ENCODE results near the gene RBPMS2.

DNA sequence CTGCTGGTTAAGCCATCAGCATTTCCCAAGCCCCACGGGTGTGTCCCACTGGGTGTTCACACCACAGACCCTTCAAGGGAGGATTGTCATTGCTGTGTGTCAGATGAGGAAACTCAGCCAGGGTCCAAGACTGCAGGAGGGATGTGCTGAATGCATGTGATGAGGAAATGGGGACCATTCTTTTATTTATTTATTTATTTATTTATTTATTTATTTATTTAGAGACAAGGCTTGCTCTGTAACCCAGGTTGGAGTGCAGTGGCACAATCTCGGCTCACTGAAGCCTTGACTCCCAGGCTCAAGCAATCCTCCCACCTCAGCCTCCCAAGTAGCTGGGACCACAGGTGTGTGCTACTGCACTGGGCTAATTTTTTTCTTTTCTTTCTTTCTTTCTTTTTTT, 29.2 kb upstream of the RBPMS2 start:
- TF ChIP-seq EP300 (IDR thresholded peaks at IDR 0.05; ENCODE audit: borderline replicate concordance in 1 of 2, low read depth in 1 of 2, low read length in 1 of 2) (no peak), FOXM1 (IDR thresholded peaks at IDR 0.05; ENCODE audit: low read depth) (no peak), TAF1 (IDR thresholded peaks at IDR 0.05; ENCODE audit: borderline replicate concordance, low read depth, low read length) (no peak), GABPA (IDR thresholded peaks at IDR 0.05; ENCODE audit: low read depth) (no peak), POLR2AphosphoS5 (IDR thresholded peaks at IDR 0.05; ENCODE audit: low read depth, low read length) (no peak), CHD2 (IDR thresholded peaks at IDR 0.05; ENCODE audit: low read length, partially characterized antibody) (no peak)
- TF ChIP-seq, protein P1, sequence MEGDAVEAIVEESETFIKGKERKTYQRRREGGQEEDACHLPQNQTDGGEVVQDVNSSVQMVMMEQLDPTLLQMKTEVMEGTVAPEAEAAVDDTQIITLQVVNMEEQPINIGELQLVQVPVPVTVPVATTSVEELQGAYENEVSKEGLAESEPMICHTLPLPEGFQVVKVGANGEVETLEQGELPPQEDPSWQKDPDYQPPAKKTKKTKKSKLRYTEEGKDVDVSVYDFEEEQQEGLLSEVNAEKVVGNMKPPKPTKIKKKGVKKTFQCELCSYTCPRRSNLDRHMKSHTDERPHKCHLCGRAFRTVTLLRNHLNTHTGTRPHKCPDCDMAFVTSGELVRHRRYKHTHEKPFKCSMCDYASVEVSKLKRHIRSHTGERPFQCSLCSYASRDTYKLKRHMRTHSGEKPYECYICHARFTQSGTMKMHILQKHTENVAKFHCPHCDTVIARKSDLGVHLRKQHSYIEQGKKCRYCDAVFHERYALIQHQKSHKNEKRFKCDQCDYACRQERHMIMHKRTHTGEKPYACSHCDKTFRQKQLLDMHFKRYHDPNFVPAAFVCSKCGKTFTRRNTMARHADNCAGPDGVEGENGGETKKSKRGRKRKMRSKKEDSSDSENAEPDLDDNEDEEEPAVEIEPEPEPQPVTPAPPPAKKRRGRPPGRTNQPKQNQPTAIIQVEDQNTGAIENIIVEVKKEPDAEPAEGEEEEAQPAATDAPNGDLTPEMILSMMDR (IDR thresholded peaks at IDR 0.05), result no peak
- TF ChIP-seq, protein P2, sequence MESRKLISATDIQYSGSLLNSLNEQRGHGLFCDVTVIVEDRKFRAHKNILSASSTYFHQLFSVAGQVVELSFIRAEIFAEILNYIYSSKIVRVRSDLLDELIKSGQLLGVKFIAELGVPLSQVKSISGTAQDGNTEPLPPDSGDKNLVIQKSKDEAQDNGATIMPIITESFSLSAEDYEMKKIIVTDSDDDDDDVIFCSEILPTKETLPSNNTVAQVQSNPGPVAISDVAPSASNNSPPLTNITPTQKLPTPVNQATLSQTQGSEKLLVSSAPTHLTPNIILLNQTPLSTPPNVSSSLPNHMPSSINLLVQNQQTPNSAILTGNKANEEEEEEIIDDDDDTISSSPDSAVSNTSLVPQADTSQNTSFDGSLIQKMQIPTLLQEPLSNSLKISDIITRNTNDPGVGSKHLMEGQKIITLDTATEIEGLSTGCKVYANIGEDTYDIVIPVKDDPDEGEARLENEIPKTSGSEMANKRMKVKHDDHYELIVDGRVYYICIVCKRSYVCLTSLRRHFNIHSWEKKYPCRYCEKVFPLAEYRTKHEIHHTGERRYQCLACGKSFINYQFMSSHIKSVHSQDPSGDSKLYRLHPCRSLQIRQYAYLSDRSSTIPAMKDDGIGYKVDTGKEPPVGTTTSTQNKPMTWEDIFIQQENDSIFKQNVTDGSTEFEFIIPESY (IDR thresholded peaks at IDR 0.05; ENCODE audit: borderline replicate concordance, low read depth), result no peak
